NCI-H82 (cell line): Measurements from ENCODE around the gene DDX28.

Experiments used
- DNase-seq: peaks from one replicate; lab custom pipeline; 2025; lab: John Stamatoyannopoulos, UW

The DDX28 gene

GRCh38 chr16:68022728-68023537 is at the start of gene DDX28, which contains the start of gene DUS2:
DDX28 (minus strand) TSS chr16:68023232; CDS start chr16:68023202, 30 bp downstream.
DUS2 (plus strand) TSS chr16:68023284; CDS start chr16:68038024, 14,740 bp downstream.
- peak; percentile 89 for DNase-seq

- DNase-seq, result no peak
Observed at GRCh38 chr16:68072038-68072695, 49.1 kb upstream of the DDX28 start.

- DNase-seq, result no peak
Observed at GRCh38 chr16:68071518-68071901, 48.5 kb upstream of the DDX28 start.

GRCh38 chr16:68070806-68071517 is 47.9 kb upstream of the DDX28 start:
- DNase-seq, result no peak

- no peak for DNase-seq
Observed at GRCh38 chr16:68070249-68070730, 47.3 kb upstream of the DDX28 start.

- peak; percentile 78 for DNase-seq
Observed at GRCh38 chr16:68069511-68070248, 46.6 kb upstream of the DDX28 start.

- DNase-seq, result no peak
Observed at GRCh38 chr16:68068926-68069325, 45.9 kb upstream of the DDX28 start.

- DNase-seq, result no peak
Observed at GRCh38 chr16:68066763-68067162, 43.7 kb upstream of the DDX28 start.

- DNase-seq, result no peak
Observed at GRCh38 chr16:68065716-68066305, 42.8 kb upstream of the DDX28 start.

- peak; percentile 80 for DNase-seq
Observed at GRCh38 chr16:68064791-68065365, 41.8 kb upstream of the DDX28 start.

- no peak for DNase-seq
Observed at GRCh38 chr16:68062910-68063393, 39.9 kb upstream of the DDX28 start.

- DNase-seq, result no peak
Observed at GRCh38 chr16:68061396-68061795, 38.4 kb upstream of the DDX28 start.

- DNase-seq, result no peak
Observed at GRCh38 chr16:68059804-68060203, 36.8 kb upstream of the DDX28 start.

GRCh38 chr16:68055395-68055794 is 32.4 kb upstream of the DDX28 start:
- DNase-seq, result no peak

GRCh38 chr16:68049449-68049848 is 26.4 kb upstream of the DDX28 start:
- DNase-seq, result no peak

GRCh38 chr16:68047987-68048386 is 25.0 kb upstream of the DDX28 start:
- no peak for DNase-seq

- peak; percentile 77 for DNase-seq
Observed at GRCh38 chr16:68046106-68046505, 23.1 kb upstream of the DDX28 start.

- DNase-seq, result no peak
Observed at GRCh38 chr16:68041783-68042182, 18.8 kb upstream of the DDX28 start.

GRCh38 chr16:68040506-68041288 is 17.7 kb upstream of the DDX28 start:
- peak; percentile 84 for DNase-seq
